Measurements from ENCODE around the gene ZNF727. TPM values are rescaled to one million over a fixed set of nuclear protein-coding genes. Genes with fewer than 3 reads are reported as not detected.
"Not testable (repeated sequence)": the region's sequence is repeated elsewhere in the genome, so short reads cannot be mapped to it uniquely, and the experiment has no call there.

The ZNF727 gene
- total and polyA plus RNA-seq, 2 of the 13 experiments (the other 11 are each of a cell fraction or from before 2014, with no cell fraction given): not detected

GRCh38 chr7:64046041-64046389, 781 bp downstream of the ZNF727 start:
- 6% methylated on average over 10 of the region's 12 CpGs for WGBS (ENCODE audit: low lambda C conversion rate)
- H3K36me3 ChIP-seq (replicated peaks in 1 of 2; ENCODE audit: control insufficient read depth in 1 of 2, insufficient read depth in 2 of 2, low read length in 2 of 2): no peaks in the 10 kb centered on the region
- intact Hi-C loops (cut with micrococcal nuclease; ENCODE audit: unreplicated experiment): no loop called here
- no peaks in the 10 kb centered on the region; a peak in 1 of 5 replicates for H3K27me3 ChIP-seq (ENCODE audit: control insufficient read depth in 1 of 2, insufficient read depth in 2 of 2, low read length in 2 of 2)
- in situ Hi-C loops (cut with HindIII; ENCODE audit: extremely low pct_ligation_motif_present, low pct_unique_long_range_greater_than_20kb): no loop called here
- BruUV-seq (replicated peaks): no TSS peak
- no peaks in the 10 kb centered on the region for H3K79me2 ChIP-seq (ENCODE audit: insufficient read depth, low read length)
- peaks cover 85% of the 10 kb centered on the region for H3K9me3 ChIP-seq (ENCODE audit: low read length)
- no peak overlapping the region for H3K9ac ChIP-seq (ENCODE audit: insufficient read depth, low read depth, low read length)
- ChIA-PET CTCF (ENCODE audit: low intra/inter-chr PET ratio, low total read pairs) (no interaction called here), POLR2A (no interaction called here)
- no peak for TF ChIP-seq ZBTB3 (CRISPR knock-in tag; IDR thresholded peaks at IDR 0.05; ENCODE audit: borderline replicate concordance, low read depth)
- TF ChIP-seq PAX8 (CRISPR knock-in tag; IDR thresholded peaks at IDR 0.05; ENCODE audit: borderline replicate concordance): no peak
- TF ChIP-seq AFF4 (CRISPR knock-in tag; IDR thresholded peaks at IDR 0.05): no peak
- TF ChIP-seq ISL2 (CRISPR knock-in tag; IDR thresholded peaks at IDR 0.05): no peak
- TF ChIP-seq MED8 (CRISPR knock-in tag; IDR thresholded peaks at IDR 0.05; ENCODE audit: insufficient replicate concordance): no peak
- TF ChIP-seq ZIK1 (CRISPR knock-in tag; IDR thresholded peaks at IDR 0.05; ENCODE audit: borderline replicate concordance, low read depth): no peak
- no peak for TF ChIP-seq ZNF317 (CRISPR knock-in tag; IDR thresholded peaks at IDR 0.05)
- TF ChIP-seq ZSCAN22 (CRISPR knock-in tag; IDR thresholded peaks at IDR 0.05): no peak
- TF ChIP-seq RAD51 (IDR thresholded peaks at IDR 0.05; ENCODE audit: borderline replicate concordance): no peak
- TF ChIP-seq ZNF7 (CRISPR knock-in tag; IDR thresholded peaks at IDR 0.05): no peak
- TF ChIP-seq YEATS2 (CRISPR knock-in tag; IDR thresholded peaks at IDR 0.05; ENCODE audit: borderline replicate concordance): no peak
- no peak for TF ChIP-seq REL (CRISPR knock-in tag; conservative IDR thresholded peaks at IDR 0.05)
- no peak for TF ChIP-seq MTF2 (CRISPR knock-in tag; IDR thresholded peaks at IDR 0.05; ENCODE audit: borderline replicate concordance)
- no peak overlapping the region for H3K4me2 ChIP-seq (ENCODE audit: low read depth, low read length)
- H2AFZ ChIP-seq (ENCODE audit: low read length): no peak overlapping the region
- no peak overlapping the region for H3K4me3 ChIP-seq (replicated peaks in 1 of 3; ENCODE audit: insufficient read depth in 1 of 3, low read depth in 2 of 3, low read length in 3 of 3)
- ATAC-seq (no peak), FAIRE-seq (no peak), DNase-seq (ENCODE audit: low spot score) (no peak)
- H4K20me1 ChIP-seq (ENCODE audit: insufficient read depth, low read length): no peaks in the 10 kb centered on the region
- H3K27ac ChIP-seq (ENCODE audit: extremely low read length, insufficient read depth, low read length): no peak overlapping the region
- no peaks in the 10 kb centered on the region for H3K4me1 ChIP-seq (ENCODE audit: insufficient read depth, low read length)

DNA sequence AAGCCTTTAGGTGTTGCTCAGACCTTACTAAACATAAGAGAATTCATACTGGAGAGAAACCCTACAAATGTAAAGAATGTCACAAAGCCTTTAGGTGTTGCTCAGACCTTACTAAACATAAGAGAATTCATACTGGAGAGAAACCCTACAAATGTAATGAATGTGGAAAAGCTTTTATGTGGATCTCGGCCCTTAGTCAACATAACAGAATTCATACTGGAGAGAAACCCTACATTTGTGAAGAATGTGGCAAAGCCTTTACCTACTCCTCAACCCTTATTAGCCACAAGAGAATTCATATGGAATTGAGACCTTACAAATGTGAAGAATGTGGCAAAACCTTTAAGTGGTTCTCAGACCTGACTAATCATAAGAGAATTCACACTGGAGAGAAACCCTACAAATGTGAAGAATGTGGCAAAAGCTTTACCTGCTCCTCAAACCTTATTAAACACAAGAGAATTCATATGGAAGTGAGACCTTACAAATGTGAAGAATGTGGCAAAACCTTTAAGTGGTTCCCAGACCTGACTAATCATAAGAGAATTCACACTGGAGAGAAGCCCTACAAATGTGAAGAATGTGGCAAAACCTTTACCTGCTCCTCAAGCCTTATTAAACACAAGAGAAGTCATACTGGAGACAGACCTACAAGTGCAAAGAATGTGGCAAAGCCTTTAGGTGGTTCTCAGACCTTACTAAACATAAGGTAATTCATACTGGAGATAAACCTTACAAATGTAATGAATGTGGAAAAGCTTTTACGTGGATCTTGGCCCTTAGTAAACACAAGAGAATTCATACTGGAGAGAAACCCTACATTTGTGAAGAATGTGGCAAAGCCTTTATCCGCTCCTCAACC, 32.8 kb downstream of the ZNF727 start:
- H3K4me1 ChIP-seq (ENCODE audit: insufficient read depth, low read length); H3K27ac ChIP-seq (ENCODE audit: extremely low read length, insufficient read depth, low read length); FAIRE-seq; CTCF ChIA-PET (ENCODE audit: low intra/inter-chr PET ratio, low total read pairs); H3K27me3 ChIP-seq (ENCODE audit: control insufficient read depth in 1 of 2, insufficient read depth in 2 of 2, low read length in 2 of 2); intact Hi-C loops (cut with micrococcal nuclease; ENCODE audit: unreplicated experiment); H3K36me3 ChIP-seq (replicated peaks in 1 of 2; ENCODE audit: control insufficient read depth in 1 of 2, insufficient read depth in 2 of 2, low read length in 2 of 2); in situ Hi-C loops (cut with HindIII; ENCODE audit: extremely low pct_ligation_motif_present, low pct_unique_long_range_greater_than_20kb); H3K4me2 ChIP-seq (ENCODE audit: low read depth, low read length); H2AFZ ChIP-seq (ENCODE audit: low read length); ATAC-seq; H3K4me3 ChIP-seq (replicated peaks in 1 of 3; ENCODE audit: insufficient read depth in 1 of 3, low read depth in 2 of 3, low read length in 3 of 3); DNase-seq (ENCODE audit: low spot score); H3K9ac ChIP-seq (ENCODE audit: insufficient read depth, low read depth, low read length); POLR2A ChIA-PET; H4K20me1 ChIP-seq (ENCODE audit: insufficient read depth, low read length); BruUV-seq (replicated peaks); H3K79me2 ChIP-seq (ENCODE audit: insufficient read depth, low read length): not testable (repeated sequence)
- H3K9me3 ChIP-seq (ENCODE audit: low read length): peaks cover 93% of the 10 kb centered on the region
- WGBS (ENCODE audit: low lambda C conversion rate): 15% methylated on average over 3 of the region's 3 CpGs

All from HepG2 (cell line).